Gastrocnemius medialis (tissue), 4 donors: Measurements from ENCODE around the gene FXYD4.

ENCODE experiments used
- CTCF ChIP-seq, 5 experiments: fragments of 450-650 bp in 3 of 5; fragments of 200-600 bp in 2 of 5; sonication (generic) in 2 of 5; IDR thresholded peaks in 4 of 5; conservative IDR thresholded peaks in 1 of 5; 1 replicate in 4 of 5; 2 replicates in 1 of 5; pipeline ENCODE4 v1.5.1; 2016 to 2019; ENCODE audit warnings: antibody characterized with exemption in 5 of 5, mild to moderate bottlenecking in 3 of 5, moderate library complexity in 3 of 5
- POLR2A ChIP-seq, 2 donors: fragments of 450-650 bp; IDR thresholded peaks; one replicate each; pipeline ENCODE4 v1.6.1; 2017; ENCODE audit warnings: antibody characterized with exemption in 2 of 2, mild to moderate bottlenecking in 2 of 2, moderate library complexity in 2 of 2

- TF ChIP-seq CTCF (IDR thresholded peaks at IDR 0.05 in 4 of 5, conservative IDR thresholded peaks at IDR 0.05 in 1 of 5) (no peak), POLR2A (IDR thresholded peaks at IDR 0.05) (no peak)
These were observed 30.0 kb upstream of the FXYD4 start for GRCh38 chr10:43341450-43341849.
